GM19395 (cell line): ENCODE measurements around the gene NOG.

ENCODE experiments used
- ATAC-seq: cut with Tn5 transposase; IDR thresholded peaks from one replicate; pipeline ENCODE4 v1.9.1; 2021; ENCODE audit warnings: mild to moderate bottlenecking, moderate library complexity; ENCODE audit not compliant: unreplicated experiment

NOG gene

GRCh38 chr17:56593646-56594319 is at the start of gene NOG:
Gene NOG (plus strand): TSS chr17:56593699. CDS start chr17:56594224, 525 bp downstream.
- peak; percentile 55 for ATAC-seq

- ATAC-seq = no peak
Measured at GRCh38 chr17:56545106-56545505, 48.4 kb upstream of the NOG start.

GRCh38 chr17:56545930-56546329 is 47.6 kb upstream of the NOG start:
- no peak for ATAC-seq

GRCh38 chr17:56548661-56549060 is 44.8 kb upstream of the NOG start:
- no peak for ATAC-seq

- ATAC-seq = no peak
Measured at GRCh38 chr17:56549501-56549900, 44.0 kb upstream of the NOG start.

- ATAC-seq = no peak
Measured at GRCh38 chr17:56557682-56558081, 35.8 kb upstream of the NOG start.

GRCh38 chr17:56558088-56558487 is 35.4 kb upstream of the NOG start:
- ATAC-seq = no peak

- no peak for ATAC-seq
Measured at GRCh38 chr17:56570199-56570598, 23.3 kb upstream of the NOG start.

- no peak for ATAC-seq
Measured at GRCh38 chr17:56571456-56571855, 22.0 kb upstream of the NOG start.

GRCh38 chr17:56577190-56577842 is 16.2 kb upstream of the NOG start:
- ATAC-seq = no peak

GRCh38 chr17:56577843-56578204 is 15.7 kb upstream of the NOG start:
- no peak for ATAC-seq

- ATAC-seq = no peak
Measured at GRCh38 chr17:56581635-56582627, 11.6 kb upstream of the NOG start.

- ATAC-seq = no peak
Measured at GRCh38 chr17:56583772-56584171, 9.7 kb upstream of the NOG start.

- no peak for ATAC-seq
Measured at GRCh38 chr17:56587298-56587697, 6.2 kb upstream of the NOG start.

GRCh38 chr17:56592487-56593085 is 913 bp upstream of the NOG start:
- peak; percentile 53 for ATAC-seq

- no peak for ATAC-seq
Measured at GRCh38 chr17:56593086-56593645, 333 bp upstream of the NOG start.

- no peak for ATAC-seq
Measured at GRCh38 chr17:56594320-56595107, 1.0 kb downstream of the NOG start.

- ATAC-seq = no peak
Measured at GRCh38 chr17:56595108-56595418, 1.6 kb downstream of the NOG start.

GRCh38 chr17:56595831-56596690 is 2.6 kb downstream of the NOG start:
- no peak for ATAC-seq
